ENCODE results near the gene KCNJ12.

Gene KCNJ12

GRCh38 chr17:21376759-21377690 lies 868 bp downstream of the KCNJ12 start:
- no peak for TF ChIP-seq CTCF (conservative IDR thresholded peaks at IDR 0.05; ENCODE audit: control insufficient read depth, insufficient read depth, low read depth, low read length)
- DNase-seq (ENCODE audit: low read depth) = peak; percentile 24
- H3K4me3 ChIP-seq (ENCODE audit: control insufficient read depth, low read depth, low read length) = peak overlapping the region; percentile 3

GRCh38 chr17:21377705-21378396 lies 1.7 kb downstream of the KCNJ12 start:
- no peak for DNase-seq (ENCODE audit: low read depth)
- no peak overlapping the region for H3K4me3 ChIP-seq (ENCODE audit: control insufficient read depth, low read depth, low read length)
- no peak for TF ChIP-seq CTCF (conservative IDR thresholded peaks at IDR 0.05; ENCODE audit: control insufficient read depth, insufficient read depth, low read depth, low read length)

- DNase-seq (ENCODE audit: low read depth) = no peak
- TF ChIP-seq CTCF (conservative IDR thresholded peaks at IDR 0.05; ENCODE audit: control insufficient read depth, insufficient read depth, low read depth, low read length) = no peak
- no peak overlapping the region for H3K4me3 ChIP-seq (ENCODE audit: control insufficient read depth, low read depth, low read length)
Observed at GRCh38 chr17:21378553-21378952, 2.4 kb downstream of the KCNJ12 start.

GRCh38 chr17:21379080-21379711 lies 3.0 kb downstream of the KCNJ12 start:
- no peak for DNase-seq (ENCODE audit: low read depth)
- H3K4me3 ChIP-seq (ENCODE audit: control insufficient read depth, low read depth, low read length) = no peak overlapping the region
- TF ChIP-seq CTCF (conservative IDR thresholded peaks at IDR 0.05; ENCODE audit: control insufficient read depth, insufficient read depth, low read depth, low read length) = no peak

GRCh38 chr17:21380659-21381058 lies 4.5 kb downstream of the KCNJ12 start:
- H3K4me3 ChIP-seq (ENCODE audit: control insufficient read depth, low read depth, low read length) = no peak overlapping the region
- DNase-seq (ENCODE audit: low read depth) = no peak
- no peak for TF ChIP-seq CTCF (conservative IDR thresholded peaks at IDR 0.05; ENCODE audit: control insufficient read depth, insufficient read depth, low read depth, low read length)

- no peak overlapping the region for H3K4me3 ChIP-seq (ENCODE audit: control insufficient read depth, low read depth, low read length)
- TF ChIP-seq CTCF (conservative IDR thresholded peaks at IDR 0.05; ENCODE audit: control insufficient read depth, insufficient read depth, low read depth, low read length) = no peak
- DNase-seq (ENCODE audit: low read depth) = no peak
Observed at GRCh38 chr17:21381076-21381706, 5.0 kb downstream of the KCNJ12 start.

Measured in fibroblast of mammary gland (primary cell).